ENCODE measurements around the gene RNF223.
"Not testable (repeated sequence)": the region's sequence is repeated elsewhere in the genome, so short reads cannot be mapped to it uniquely, and the experiment has no call there.

The RNF223 gene

GRCh38 chr1:1109743-1110142 lies 35.6 kb upstream of the RNF223 start:
- no peak for DNase-seq (ENCODE audit: low spot score)

DNA sequence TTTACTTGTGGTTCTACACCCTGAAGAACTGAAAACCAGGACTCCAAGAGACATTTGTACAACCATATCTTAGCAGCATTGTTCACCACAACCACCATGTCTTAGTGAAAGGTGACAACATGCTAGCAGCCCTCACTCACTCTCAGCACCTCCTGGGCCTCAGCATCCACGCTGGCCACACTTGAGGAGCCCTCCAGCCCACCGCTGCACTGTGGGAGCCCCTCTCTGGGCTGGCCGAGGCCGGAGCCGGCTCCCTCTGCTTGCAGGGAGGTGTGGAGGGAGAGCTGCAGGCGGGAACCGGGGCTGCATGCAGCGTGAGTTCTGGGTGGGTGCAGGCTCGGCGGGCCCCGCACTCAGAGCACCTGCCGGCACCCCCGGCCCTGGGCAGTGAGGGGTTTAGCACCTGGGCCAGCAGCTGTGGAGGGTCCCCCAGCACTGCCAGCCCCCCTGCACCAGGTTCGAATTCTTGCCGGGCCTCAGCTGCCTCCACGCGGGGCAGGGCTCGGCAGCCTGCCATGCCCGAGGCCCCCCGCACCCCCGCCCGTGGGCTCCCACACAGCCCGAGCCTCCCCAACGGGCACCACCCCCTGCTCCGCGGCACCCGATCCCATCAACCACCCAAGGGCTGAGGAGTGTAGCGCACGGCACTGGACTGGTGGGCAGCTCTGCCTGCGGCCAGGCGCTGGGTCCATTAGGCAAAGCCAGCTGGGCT lies 32.6 kb upstream of the RNF223 start:
- DNase-seq (ENCODE audit: low spot score), result no peak

DNA sequence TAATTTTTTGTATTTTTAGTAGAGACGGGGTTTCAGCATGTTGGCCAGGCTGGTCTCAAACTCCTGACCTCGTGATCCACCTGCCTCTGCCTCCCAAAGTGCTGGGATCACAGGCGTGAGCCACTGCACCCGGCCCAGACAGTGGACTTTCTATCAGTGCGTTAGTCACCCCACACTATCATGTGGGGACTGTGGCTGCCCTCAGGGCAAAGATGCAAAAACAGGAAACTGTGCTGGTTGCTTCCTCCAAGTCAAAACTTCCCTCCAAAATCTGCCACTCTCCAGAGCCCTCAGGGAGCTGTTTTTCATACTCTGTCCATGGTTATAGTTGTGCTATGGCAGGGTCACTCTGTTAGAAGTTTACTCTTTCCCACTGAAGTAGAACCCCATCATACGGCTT lies 30.0 kb upstream of the RNF223 start:
- not testable (repeated sequence) for DNase-seq (ENCODE audit: low spot score)

- DNase-seq (ENCODE audit: low spot score), result no peak
These were observed 27.4 kb upstream of the RNF223 start for GRCh38 chr1:1101503-1101902.

GRCh38 chr1:1100296-1100695 lies 26.2 kb upstream of the RNF223 start:
- no peak for DNase-seq (ENCODE audit: low spot score)

DNA sequence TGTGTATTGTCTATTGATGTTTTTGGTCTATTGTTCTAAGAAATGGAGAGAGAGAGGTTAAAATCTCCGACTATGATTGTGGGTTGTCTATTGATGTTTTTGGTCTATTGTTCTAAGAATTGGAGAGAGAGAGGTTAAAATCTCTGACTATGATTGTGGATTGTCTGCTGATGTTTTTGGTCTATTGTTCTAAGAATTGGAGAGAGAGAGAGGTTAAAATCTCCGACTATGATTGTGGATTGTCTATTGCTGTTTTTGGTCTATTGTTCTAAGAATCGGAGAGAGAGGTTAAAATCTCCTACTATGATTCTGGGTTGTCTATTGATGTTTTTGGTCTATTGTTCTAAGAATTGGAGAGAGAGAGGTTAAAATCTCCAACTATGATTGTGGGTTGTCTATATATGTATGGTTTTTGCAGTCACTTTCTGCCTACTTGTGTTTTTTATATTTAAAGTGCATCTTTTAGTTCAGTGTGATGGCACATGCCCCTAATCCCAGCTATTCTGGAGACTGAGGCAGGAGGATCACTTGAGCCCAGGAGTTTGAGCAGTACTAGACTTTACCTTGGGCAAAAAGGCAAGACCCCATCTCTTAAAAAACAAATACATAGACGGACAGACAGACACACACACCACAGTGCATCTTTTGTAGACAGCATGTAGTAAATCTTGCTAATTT lies 25.5 kb upstream of the RNF223 start:
- no peak for DNase-seq (ENCODE audit: low spot score)

- no peak for DNase-seq (ENCODE audit: low spot score)
These were observed 24.7 kb upstream of the RNF223 start for GRCh38 chr1:1098681-1099421.

GRCh38 chr1:1096136-1096535 lies 22.0 kb upstream of the RNF223 start:
- DNase-seq (ENCODE audit: low spot score), result not testable (repeated sequence)

DNA sequence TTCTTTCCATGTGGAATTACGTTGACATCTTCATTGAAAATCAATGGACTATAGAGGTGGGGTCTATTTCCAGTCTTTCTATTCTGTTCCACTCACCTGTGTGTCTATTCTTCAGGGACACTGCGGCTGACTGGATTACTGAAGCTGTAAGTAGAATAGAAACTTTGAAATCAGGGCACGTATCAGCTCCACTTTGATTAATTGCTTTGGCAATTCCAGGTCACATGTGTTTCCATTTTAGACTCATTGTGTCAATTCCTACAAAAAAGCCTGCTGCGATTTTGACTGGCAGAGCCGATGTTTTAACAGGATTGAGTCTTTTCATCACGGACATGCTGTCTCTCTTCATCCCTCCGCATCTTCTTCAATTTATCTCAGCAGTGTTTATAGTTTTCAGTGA lies 20.9 kb upstream of the RNF223 start:
- DNase-seq (ENCODE audit: low spot score), result no peak

DNA sequence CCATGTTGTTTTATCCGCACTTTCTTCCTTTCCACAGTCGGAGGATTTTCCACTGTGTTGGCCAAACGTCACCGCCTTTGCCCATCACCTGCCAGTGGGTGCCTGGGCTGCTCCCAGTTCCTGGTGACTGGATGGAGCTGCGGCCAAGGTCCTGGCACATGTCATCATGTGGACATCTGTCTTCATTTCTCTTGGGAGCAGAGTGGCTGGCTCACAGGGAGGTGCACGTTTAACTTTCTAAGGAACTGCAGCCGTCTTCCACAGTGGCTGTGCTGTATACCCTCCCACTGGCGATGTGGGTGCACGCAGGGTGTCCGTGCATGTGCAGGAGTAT lies 19.5 kb upstream of the RNF223 start:
- no peak for DNase-seq (ENCODE audit: low spot score)

GRCh38 chr1:1092894-1093609 lies 18.9 kb upstream of the RNF223 start:
- DNase-seq (ENCODE audit: low spot score), result no peak

DNA sequence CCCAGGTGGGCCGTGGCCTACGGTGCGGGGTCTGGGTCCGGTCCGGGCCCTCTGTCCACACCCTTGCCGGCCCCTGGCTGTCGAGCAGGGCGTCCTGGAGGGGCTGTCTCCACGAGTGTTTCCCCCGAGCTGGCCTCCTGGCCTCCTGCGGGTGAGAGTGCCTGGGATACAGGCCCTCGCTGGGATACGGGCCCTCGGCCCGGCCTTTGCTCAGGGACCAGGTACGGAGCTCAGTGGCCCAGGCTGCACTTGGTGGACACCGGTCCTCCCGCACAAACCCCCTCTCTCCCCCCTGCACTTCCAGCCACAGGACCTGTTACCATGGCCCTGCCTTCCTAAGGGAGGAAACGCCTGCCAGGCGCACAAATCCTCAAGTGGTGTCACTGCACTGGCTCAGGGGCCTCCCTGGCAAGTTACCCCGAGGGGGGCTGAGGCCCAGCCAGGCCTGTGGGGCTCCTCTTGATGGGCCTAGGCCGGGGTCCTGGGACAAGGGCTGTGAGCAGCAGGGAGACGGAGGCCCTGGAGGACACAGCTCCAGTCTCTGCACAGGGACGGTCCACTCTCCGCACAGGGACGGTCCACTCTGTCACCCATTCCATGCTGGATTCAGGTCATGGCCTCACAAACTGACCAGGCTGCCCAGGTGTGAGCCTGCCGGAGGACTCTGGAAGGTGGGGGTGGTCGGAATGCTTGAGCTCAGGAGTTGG lies 18.2 kb upstream of the RNF223 start:
- no peak for DNase-seq (ENCODE audit: low spot score)

GRCh38 chr1:1091344-1092148 lies 17.4 kb upstream of the RNF223 start:
- no peak for DNase-seq (ENCODE audit: low spot score)

- DNase-seq (ENCODE audit: low spot score), result no peak
These were observed 16.6 kb upstream of the RNF223 start for GRCh38 chr1:1090424-1091343.

DNA sequence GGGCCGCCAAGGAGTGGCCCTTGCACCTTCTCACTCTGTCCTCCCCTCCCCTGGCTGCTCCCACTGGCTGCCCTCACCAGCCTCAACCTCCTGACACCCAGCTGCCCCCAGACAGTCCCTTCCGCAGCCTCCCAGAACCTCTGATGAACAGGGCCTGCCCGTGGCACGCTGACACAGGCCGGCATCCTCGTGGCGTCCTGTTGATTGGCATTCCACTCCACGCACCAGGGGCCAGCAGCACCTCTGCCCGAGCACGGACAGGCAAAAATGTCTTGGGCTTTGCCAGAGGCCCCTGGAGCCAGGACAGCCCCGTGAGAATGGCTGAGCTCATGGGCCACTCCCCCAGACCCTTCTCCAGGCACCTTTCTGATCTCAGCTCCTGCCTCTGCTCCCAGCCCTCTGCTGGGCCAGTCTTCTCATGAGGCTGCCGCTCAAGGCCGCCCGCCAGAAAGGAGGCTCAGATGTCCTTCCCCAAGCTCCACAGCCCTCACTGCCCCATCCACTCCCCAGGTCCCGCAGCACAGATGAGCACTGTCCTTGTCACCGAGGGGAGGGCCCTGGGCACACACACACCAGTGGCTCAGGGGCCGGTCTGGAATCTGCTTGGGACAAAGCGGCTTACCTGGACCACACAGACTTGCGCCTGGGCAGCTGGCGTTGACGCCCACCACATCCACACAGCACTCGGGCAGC lies 15.8 kb upstream of the RNF223 start:
- DNase-seq (ENCODE audit: low spot score), result no peak

DNA sequence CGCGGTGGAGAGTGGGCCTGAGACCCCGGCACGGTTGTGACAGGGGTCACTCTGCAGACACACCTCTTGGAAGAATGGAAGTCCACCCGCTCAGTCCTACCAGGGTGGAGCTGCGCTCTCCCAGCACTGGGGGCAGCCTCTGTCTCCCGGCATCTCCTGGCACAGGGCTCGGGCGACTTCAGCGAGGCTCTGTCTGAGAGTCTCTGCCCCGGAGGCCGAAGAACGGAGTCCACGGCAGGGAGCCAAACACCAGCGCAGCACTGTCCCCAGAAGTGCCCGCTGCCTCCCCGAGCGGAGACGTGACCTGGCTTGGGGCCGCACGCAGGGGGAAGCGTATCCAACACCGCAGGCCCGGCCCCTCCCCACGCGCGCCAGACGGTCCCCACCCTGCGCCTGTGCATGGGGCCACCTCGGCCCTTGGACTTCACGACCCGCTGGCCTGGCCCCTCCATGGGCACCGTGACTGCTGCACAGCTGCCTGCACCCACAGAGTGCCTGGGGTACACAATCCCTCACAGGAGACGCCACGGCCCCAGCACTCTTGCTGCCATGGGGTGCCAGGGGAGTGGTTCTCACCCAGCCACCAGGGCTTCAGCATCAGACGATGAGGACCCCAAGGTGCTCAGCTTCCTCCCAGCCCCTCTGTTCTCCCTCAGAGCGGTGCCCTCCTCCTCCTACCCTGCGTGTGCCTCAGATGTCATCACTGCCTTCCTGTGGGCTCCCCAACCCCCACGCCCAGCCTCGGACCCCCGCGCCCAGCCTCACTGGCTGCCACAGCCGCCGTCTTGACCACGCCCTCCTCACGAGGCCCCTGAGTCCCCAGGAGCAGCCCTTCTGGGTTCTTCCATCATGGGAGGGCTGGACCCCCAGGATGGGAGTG lies 14.9 kb upstream of the RNF223 start:
- no peak for DNase-seq (ENCODE audit: low spot score)

GRCh38 chr1:1088029-1088800 lies 14.1 kb upstream of the RNF223 start:
- DNase-seq (ENCODE audit: low spot score), result no peak
